GM13977 (cell line): ENCODE measurements around the gene TALDO1.

Source experiments
- DNase-seq: peaks from one replicate; pipeline ENCODE4 v3.0.0; 2012; ENCODE audit warnings: low spot score
- in situ Hi-C: fragments of 300-500 bp; cut with MboI; formaldehyde crosslinking; loops from one replicate; pipeline ENCODE4 v1.12.0; 2022; ENCODE audit warnings: low sequenced_read_pairs, low pct_unique_long_range_greater_than_20kb, mixed read lengths, inconsistent platforms; ENCODE audit not compliant: unreplicated experiment
- TF ChIP-seq, protein P1 (sequence below): IDR thresholded peaks from 2 replicates; pipeline ENCODE4 v1.5.1; 2012; ENCODE audit warnings: mild to moderate bottlenecking, control low read depth; ENCODE audit not compliant: insufficient read depth; ENCODE audit errors: extremely low read depth, missing control alignments

Gene TALDO1

DNA sequence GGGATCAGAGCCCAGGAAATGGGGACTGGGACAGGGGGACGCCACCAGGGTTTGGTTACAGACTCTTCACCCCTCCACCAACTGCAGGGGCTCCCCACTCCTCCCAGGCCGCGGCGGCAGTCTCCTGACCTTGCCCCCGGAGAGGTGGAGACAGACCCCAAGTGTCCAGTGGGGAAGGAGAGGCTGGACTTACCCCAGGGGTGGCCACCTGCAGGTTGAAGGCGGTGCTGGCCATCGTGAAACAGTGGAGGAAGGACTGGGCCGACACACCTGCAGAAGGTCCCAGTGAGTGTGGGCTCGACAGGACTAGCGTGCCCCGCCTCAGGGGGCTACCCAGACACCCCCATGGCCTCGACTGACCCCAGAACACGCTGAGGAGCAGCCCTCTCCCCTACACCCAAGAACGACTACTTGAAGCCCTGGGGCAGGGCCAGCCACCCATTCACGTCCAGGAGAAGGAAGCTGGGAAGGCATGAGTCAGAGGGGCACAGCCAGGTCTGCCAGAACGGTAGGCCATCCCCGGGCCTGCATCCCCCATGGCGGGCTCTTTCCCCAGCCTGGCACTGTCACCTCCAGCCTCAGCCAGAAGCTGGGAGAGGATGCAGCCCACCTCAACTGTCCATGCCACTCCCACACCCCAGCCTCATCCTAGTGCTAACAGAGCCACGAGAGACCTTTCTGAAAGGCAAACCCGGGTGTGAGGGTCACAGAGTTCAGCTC lies 27.8 kb downstream of the TALDO1 start:
- no peak for DNase-seq
- in situ Hi-C loops, result no loop called here
- TF ChIP-seq, protein P1, sequence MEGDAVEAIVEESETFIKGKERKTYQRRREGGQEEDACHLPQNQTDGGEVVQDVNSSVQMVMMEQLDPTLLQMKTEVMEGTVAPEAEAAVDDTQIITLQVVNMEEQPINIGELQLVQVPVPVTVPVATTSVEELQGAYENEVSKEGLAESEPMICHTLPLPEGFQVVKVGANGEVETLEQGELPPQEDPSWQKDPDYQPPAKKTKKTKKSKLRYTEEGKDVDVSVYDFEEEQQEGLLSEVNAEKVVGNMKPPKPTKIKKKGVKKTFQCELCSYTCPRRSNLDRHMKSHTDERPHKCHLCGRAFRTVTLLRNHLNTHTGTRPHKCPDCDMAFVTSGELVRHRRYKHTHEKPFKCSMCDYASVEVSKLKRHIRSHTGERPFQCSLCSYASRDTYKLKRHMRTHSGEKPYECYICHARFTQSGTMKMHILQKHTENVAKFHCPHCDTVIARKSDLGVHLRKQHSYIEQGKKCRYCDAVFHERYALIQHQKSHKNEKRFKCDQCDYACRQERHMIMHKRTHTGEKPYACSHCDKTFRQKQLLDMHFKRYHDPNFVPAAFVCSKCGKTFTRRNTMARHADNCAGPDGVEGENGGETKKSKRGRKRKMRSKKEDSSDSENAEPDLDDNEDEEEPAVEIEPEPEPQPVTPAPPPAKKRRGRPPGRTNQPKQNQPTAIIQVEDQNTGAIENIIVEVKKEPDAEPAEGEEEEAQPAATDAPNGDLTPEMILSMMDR, result no peak

DNA sequence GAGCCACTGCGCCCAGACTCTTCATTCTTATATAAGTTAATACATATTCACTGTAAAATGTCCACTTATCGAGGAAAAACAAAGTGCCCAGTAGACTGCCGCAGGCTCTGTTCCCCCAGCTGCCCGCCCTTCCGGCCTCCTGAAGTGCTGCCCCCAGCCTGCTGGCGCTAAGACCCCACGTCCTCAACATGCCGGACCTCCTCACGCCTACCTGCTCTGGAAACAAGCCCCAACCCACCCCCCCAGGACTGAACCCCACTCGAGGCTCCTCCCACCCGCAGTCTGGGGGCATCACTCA lies 28.9 kb downstream of the TALDO1 start:
- in situ Hi-C loops, result no loop called here
- no peak for DNase-seq
- TF ChIP-seq, protein P1, result no peak

DNA sequence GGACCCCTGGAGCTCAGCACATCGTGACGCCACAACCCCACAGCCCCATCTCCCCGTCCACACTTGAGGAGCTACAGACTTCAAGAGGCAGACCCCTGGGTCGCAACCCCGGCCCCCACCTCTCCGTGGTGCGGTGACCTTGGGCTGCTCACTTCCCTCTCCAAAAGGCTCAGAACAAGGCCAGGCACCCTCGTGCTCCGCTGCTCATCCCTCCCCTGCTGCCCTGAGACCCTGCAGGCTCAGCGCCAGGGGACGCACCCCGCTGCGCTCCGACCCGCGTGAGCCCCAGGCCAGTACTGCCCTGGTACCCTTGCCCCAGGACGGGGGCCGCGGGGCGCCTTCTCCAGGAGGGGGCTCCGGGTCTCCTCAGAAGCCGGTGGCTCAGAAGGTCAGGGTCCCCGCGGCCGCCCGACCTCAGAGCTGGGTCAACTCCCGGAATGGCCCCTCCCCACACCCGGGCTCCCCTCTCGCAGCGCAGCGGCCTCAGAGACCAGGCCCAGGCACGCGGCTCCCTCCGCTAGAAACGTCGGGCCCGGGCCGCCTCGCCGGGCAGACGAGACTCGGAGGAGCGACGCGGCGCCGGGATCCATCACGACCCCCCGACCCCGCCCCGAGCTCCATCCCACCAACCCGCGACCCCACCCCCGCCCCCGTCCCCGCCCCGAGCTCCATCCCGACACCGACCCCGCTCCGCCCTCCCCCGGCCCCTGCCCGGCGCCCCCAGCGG lies 29.5 kb downstream of the TALDO1 start:
- in situ Hi-C loops, result no loop called here
- DNase-seq, result peak; percentile 90
- TF ChIP-seq, protein P1, result peak; percentile 21

DNA sequence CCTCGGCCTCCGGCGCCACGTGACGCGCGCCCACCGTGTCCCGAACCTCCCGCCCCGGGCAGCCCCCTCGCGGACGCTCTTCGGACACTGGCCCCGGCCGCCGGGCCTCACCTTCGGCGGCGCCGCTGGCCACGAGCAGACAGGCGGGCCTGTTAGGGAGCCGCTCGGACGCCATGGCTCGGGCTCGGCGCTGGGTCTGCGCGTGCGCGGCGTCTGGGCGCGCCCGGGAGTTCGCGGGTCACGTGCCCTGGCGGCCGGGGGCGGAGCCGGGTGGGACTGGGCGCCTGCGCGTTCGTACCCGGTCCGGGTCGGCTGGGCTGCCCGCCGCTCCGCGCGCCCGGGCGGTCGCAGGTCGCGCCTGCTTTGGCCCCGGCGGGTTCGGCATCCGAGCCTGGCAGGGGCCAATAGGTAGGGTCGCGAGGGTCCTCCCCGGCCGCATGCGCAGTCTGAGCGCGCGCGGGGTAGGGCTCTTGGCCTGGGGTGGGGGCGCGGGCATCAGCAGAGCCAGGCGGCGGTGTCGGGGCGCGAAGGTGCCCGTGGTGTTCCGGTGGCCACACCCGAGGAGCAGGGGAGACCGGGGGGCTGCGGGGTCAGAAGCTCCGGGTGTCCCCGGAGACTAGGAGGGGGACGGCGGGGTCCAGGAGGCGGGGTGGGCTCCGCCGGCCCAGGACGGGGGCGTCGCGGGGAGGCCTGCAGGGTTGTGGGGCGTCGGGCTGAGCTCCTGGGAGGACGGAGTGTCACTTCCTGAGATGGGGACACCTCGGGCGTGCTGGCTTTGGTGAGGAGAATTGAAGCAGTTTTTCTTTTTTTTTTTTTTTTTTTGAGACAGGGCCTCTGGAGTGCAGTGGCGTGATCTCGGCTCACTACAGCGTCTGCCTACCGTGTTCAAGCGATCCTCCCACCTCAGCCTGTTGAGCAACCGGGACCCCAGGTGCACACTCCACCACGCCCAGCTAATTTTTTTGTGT lies 30.3 kb downstream of the TALDO1 start, which contains the start of gene GATD1:
TSS of gene GATD1 (minus strand) at position 200 of the 968 bp plus-strand sequence. CDS start at position 175, 25 bp downstream.
- peak; percentile 100 for DNase-seq
- TF ChIP-seq, protein P1, result no peak
- in situ Hi-C loops, result no loop called here

DNA sequence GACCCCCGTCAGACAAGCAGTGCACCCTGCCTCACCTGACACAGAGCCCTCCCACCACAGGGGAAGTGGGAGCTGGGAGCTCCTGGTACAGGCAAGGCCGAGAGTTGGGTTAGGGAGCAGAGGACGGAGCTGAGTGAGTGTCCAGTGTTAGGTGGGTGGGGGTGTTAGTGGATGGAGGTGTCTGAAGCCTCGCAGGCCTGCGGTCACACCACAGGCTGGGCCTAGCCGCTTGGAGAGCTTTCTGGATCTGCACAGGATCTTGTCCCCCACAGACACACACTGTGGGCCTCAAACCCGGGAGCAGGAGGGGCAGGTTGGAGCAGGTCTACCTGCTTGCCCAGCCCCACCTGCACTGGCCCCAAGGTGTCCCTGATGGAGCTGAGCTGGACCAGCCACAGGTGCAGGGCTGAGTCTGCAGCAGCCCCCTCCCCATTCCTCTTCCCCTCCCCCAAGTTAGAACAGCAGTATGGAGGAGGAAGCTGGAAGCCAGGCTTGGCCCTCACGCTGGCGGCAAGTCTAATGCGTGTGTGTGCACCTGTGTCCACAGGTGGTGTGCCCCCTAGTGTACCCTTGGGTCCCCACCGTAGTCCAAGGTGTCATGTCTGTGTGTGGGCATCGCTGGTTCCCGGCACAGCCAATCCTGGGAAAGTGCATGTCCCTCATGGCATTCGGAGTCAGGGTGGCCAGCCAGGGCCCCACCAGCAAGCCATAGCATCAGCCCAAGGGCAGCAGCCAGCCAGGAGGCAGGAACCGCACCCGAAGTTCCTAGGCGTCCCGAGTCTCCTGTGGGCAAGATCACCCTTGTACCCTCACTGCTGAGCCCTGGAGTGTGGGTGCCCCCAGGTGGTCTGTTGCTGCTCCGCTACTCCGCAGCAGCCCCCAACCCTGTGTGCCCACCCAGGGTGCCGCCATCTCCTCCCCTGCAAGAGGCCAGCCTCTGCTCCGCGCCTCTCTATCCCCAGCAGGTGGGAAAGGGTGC lies 32.0 kb downstream of the TALDO1 start:
- TF ChIP-seq, protein P1, result no peak
- in situ Hi-C loops, result no loop called here
- no peak for DNase-seq
